Measurements from ENCODE around the gene TYW5.
A peak's percentile ranks its signal among the peaks of the same experiment; 100 is the strongest.

Gene TYW5, protein sequence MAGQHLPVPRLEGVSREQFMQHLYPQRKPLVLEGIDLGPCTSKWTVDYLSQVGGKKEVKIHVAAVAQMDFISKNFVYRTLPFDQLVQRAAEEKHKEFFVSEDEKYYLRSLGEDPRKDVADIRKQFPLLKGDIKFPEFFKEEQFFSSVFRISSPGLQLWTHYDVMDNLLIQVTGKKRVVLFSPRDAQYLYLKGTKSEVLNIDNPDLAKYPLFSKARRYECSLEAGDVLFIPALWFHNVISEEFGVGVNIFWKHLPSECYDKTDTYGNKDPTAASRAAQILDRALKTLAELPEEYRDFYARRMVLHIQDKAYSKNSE

DNA sequence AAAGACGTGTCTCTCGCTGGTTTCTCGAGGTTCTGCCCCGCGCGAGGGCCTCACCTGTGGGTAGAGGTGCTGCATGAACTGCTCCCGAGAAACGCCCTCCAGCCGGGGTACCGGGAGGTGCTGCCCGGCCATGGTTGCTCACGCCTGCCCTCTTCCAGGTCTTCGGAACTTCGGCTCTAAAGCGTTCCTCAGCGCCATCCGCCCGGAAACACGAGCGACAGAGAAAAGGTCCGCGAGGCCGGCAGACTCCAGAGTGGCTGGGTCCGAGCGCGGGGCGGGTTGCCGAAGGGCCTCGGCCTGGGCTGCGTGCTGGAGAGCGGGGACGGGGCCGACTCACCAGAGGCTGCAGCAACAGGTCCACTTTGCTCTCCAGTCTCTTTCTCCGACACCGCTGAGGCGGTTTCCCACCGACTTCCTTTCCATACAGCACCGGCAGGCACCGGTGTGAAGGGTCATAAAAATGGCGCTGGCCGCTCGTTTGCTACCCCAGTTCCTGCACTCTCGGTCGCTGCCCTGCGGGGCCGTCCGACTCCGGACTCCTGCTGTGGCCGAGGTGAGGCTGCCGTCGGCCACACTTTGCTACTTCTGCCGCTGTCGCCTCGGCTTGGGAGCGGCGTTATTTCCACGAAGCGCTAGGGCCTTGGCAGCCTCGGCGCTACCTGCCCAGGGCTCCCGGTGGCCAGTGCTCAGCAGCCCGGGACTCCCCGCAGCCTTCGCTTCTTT lies at the start of gene TYW5, which contains the start of gene MAIP1:
Gene TYW5, minus strand, starts transcription at position 153 of the 723 bp plus-strand sequence. Its CDS starts 21 bp downstream, at position 132.
Gene MAIP1, plus strand, starts transcription at position 244 of the 723 bp plus-strand sequence. Its CDS starts 217 bp downstream, at position 461.
- DNase-seq, result peak; percentile 92 to 93

DNA sequence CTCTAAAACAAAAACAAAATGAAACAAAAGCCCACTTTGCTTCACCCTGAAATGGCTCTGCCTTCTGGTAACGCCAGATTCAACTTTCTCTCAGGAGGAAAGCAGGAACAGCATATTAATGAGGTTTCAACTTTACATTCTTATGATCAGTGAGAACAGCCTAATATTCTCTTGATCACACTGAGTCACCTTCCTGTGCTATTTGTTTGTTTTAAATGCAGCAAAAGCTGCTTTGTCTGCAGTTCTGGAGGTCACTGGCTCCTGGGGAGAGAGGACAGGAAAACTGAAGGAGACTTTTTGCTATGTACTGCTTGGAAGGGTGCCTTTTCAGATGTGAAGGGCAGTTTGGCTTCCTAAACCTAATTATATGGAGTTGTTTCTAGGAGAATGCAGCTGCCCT lies 48.2 kb upstream of the TYW5 start:
- DNase-seq, result no peak

DNA sequence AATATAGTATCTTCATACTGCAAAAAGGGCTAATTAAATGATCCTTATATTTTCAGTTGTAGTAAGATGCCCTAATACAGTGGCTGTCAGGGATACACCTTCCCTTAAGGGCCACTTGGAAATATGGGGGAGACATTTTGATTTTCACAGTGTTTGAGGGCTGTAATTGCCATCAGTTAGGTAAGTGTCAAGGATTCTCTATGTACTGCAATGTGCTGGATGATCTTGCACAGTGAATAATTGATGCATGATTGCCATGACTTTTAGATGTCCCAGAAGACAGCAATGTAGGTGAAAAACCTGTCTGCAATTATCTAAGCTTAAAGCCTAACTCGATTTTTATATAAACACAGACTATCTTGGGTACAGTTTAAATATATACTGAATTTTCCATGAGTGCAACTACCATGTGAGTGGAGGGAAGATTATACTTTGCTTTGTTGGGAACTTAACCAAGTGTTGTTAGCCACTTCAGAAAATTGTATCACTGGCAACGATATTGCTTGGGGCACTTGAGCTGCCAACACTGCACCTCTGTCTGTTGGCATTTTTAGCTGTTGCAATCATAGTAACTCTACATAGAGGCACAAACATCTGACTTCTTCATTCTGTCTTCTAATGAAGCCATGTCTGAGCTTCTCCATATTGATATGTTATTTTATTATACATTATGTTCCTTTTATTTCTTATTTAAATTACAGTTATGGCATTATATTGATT lies 45.3 kb upstream of the TYW5 start:
- DNase-seq, result no peak

DNA sequence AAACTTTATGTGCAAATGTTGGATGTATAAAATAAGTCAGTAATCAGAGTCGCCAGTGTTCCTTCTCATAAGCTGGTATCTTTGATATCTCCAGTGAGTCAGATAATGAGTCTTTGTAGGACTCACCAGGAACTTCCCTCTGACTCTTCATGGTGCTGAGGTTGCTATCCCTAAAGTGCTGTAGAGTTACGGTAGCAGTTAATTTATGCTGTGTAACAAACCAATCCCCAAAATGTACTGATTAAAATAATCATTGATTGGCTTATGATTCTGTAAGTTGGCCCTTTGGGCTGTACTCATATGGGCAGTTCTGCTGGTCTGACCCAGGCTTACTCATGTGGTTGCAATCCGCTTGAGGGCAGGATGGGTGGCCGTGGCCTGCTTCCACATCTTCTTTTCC lies 43.9 kb upstream of the TYW5 start:
- DNase-seq, result no peak

DNA sequence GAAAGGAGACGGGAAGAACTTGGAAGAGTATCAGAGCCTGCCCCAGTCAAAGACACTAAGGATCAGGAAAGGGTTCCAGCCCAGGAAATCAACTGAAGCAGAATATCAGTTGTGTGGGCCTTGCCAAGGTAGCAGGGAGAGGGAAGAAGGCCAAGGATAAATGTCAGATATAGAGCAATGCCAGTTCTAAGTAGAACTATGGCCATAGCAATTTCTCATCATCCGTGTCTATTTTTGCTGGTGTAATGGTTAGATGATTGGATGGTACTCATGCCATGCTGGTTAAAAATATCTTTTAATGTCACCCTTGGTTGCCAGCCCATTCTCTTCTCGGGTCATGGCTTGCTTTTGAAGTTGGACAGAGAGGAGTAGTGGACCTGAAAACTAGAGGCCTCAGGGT lies 42.0 kb upstream of the TYW5 start:
- no peak for DNase-seq

DNA sequence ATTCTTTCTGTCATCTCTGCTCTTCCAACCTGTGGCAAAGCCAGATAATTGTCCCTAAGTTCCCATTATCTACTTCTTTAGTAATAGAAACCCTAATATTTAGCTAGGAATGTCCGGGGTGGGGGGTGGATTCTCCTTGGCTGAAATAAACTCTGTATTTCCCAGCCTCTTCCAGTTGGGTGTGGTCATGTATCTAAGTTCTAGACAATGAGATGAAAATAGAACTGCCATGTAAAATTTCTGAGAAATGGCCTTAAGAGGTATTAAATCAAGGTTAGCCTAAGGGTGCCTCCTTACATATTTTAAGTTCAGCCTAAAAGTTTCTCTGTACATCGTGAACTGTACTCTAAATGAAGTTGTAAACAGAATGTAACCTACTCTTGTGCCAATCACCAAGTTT lies 39.6 kb upstream of the TYW5 start:
- DNase-seq, result no peak

DNA sequence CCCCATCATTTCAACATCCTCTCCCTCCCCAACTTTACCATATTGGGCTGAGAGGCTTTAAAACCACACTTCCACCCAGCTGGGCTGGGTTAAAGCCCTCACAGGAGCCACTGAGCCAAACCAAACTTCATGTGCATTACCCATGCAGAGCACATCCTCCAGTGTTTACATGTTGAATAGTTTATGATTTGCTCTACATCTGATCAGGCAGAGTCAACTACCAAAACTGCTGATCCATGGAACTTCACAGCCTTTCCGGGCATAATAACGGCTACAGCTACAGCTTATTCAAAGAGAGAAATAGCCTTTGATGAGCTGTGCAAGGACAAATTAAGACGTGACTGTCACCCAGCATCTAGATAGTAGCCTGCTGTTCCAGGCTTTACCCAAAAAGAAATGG lies 39.1 kb upstream of the TYW5 start:
- DNase-seq, result no peak

DNA sequence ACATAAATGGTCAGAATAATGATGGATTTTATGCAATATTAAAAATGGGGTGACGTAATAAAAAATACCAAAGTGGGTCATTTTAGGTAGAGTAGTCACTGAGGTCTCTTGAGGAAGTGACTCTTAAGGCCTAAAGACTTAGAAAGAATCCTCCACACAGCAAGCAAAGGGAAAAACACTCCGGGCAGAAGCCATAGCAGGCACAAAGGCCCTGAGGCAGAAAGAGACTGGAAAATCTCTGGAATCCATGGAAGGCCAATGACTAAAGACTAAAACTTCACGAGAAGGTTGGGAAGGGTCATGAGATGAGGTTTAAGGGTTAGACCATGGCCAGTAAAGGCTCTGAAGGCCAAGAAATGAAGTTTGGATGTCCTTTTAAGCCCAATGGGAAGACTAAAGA lies 37.0 kb upstream of the TYW5 start:
- no peak for DNase-seq

DNA sequence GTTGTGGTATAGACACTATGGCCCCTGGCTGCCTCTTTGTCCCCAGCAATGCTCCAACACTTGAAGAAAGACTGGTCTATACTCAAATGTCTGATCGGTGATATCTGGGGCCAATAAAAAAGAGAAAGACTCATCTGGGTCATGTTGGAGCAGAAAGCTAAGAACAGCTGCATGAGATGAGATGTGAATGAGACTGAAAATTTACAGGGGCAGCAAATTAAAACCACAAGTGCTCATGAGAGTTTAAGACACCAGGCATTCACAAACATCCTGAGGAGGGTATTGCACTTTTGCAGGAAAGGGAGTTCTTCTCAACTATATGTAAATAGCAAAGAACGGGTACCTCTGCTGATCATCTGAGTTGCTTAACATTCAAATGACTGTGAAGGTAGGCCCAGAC lies 36.4 kb upstream of the TYW5 start:
- no peak for DNase-seq

DNA sequence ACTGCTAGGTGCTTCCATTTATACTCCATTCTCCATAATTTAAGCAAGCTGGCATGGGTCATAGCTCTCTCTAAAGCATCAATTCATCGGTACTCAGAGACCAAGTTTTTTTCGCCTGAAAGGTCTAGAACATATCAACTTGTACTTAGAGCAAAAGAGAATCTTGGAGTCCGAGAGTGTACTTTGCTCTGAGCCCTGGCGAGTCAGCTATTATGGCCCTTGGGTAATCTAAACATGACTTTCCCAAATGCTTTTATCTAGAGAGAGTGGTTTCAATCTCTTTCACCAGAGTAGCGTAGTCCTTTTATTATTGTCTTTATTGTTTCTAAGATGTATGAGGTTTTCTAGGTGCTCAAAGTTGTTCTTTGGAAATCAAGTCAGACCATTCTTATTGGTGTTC lies 34.5 kb upstream of the TYW5 start:
- DNase-seq, result no peak

DNA sequence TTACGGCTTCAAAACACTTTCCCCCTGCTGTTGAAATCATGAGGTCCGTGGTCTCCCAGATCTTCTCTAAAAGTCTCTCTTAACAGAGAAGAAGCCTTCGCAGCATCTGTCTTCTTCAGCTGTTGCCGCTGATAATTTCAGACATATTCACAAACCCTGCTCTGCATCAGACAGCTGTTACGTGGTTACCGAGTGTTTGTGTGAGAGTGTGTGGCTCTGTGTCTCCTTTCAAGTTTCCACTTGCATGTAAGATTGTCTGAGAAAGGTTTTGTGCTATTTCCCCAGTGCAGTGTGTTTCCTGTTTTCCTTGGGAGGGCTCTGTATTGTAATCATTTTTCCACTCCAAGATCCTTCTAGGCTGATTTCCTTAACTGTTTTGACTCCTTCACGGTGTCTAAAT lies 32.9 kb upstream of the TYW5 start:
- peak; percentile 37 to 68 for DNase-seq

DNA sequence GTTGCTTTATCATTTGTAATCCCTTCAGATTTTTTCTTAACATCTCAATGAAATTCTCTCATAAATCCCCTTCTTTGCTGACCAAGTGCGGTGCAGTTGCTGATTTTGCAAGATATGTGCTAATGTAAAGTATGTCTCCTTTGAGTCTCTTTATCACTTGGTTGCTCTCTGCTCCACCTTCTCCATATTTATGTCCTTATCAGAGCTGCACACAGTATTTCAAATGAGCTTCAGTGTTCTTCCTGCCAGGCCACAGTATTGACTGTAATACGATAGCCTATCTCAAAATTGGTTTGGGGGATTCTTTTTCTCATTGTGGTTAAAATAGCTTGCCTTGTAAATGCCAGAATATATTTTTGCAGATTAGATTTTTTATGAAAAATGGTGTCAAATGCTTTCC lies 32.3 kb upstream of the TYW5 start:
- peak; percentile 53 to 54 for DNase-seq

DNA sequence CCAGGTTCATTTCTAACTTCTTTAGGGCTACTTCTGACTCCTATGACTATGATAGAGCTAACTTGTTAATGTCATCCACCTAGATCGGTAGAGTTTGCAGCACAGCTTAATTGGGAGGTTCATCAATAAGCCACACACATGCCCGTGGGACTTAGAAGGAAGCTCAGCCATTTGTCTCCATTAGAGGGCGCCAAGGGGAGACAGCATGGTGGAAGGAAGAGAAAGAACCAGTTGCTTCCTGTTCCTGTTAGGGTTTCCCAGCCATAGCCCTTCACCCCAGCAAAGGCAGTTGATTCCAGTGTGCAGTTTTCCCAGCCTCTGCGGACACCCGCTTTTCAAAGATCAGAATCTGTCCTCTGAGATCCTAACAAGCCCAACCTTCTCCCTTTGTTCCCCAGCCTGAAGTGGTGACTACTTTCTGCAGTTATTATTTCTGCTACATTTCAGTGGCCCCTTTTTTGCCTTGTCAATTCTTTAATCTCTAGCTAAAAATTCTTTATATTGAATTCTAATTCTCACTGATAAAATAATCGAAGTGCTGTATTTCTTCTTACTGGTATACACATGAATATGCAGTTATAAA lies 30.4 kb upstream of the TYW5 start:
- peak; percentile 82 to 92 for DNase-seq

DNA sequence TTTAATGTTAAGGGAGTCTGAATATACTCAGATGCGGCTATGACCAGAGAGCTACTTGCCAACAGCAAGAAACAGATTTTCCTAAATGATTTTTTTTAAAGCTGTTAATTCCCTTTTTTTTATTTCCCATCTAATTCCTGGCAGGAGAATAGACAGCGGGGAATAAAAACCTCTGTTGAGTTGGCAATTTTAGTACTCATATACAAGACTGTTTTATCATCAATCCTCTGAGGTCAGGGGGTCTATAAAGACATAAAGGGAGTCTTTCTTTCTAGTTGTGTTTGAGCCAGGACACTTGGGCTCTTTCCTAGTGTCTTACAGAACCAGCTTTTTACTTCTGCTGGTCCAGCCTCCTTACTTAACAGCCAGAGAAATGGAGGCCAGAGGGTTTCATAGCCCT lies 29.5 kb upstream of the TYW5 start:
- no peak for DNase-seq

DNA sequence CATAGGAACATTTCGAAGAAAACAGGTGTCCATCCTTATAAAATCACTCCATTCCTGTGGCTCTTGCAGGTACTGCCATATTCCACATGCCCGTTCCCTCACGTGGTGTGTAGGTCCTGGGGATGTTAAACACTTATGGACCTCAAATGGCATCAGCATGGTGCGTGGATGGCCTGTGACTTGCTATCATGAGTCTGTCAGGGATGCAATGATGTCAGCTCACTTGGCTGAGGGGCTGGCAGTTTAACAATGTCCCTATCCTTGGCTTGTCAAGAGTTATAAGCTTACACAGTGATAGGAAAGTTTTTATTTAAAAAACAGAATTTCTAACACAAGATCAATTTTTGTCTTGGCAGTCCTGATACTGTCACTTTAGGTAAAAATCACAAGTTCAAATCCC lies 28.9 kb upstream of the TYW5 start:
- no peak for DNase-seq

DNA sequence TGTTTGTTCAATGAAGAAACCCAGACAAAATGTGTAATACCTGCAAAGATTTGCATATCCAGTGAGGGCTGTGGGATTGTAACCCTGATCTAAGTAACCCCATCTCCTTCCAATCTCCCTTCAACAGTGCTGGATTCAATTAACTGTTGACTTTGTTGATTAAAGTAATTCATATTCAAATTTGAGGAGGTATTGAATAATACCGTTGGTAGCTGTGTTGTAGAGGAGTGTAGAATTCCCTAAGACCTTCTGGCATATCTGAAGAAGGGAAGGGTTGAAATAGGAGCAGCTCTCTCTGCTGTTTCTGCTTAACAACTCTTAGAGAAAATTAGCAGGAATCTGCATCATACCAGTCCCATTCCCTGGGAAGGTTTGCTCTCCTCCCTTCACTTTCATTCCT lies 28.2 kb upstream of the TYW5 start:
- peak; percentile 66 to 67 for DNase-seq

DNA sequence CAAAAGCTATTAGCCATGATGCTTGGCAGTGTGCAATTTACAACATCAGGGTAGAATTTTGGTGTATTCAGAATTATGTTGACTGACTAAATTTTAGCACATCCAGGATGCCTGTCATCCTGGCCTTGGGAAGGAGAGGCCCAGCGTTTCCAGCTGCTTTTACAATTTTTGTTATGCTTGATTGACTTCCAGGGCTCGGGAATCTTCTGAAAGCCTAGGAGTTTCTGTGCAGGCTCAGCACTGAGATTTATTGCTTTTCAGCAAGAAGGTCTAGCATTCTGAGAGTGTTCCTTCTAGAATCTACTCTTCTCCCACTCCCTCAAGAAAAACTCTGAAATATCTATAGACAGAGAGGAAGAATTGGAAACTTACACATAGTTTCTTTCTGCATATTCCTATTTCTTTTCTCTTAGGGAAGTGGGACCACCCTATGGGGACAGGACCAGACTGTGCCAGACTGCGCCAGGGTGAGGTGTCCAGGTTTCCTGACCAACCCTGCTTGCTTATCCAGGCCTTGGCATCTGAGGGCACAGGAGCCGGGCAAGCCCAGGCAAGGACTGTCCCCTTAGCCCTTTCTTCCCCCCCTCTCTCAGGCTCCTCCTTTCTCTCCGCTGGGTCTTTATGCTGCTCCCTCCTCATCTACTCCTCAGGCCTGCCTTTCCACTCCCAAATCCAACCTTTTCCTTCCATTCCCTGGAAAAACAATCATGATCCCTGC lies 27.0 kb upstream of the TYW5 start:
- DNase-seq, result peak in 1 of 2 experiments; percentile 20

DNA sequence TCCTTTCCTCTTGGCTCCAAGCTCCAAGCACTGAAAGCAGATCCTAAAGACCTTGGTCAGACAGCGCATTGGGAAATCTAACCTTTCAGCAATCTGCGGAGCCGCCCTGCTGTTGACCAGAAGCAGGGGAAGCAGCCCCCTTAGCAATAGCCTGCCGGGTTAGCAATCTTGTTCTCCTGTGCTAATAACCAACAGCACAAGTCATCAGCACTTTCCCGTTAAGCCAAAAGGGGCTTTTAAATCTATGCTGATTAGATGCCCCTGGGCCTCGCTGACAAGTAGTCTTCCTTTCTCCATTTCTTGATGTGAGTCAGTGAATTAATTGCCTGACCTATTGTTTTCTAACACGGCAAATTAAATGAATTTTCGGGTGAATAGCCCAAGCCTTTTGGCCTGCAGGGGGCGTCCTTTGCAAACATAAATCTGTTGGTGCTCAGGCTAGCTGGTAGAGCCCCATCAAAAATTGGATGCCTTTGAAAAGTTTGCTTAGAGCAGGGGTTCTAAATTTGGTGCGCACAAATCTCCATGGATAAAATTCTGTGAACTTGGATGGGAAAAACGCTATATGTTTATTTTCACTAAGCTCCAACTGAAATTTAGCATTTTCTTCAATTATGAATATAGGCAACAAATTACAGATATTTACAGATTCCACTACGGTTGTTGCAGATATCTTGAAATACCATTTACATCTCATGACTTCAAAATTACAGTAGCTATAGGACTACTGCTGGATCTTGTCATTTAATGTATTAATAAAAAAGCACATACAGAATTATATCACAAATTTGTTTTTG lies 24.7 kb upstream of the TYW5 start:
- peak; percentile 57 to 88 for DNase-seq

DNA sequence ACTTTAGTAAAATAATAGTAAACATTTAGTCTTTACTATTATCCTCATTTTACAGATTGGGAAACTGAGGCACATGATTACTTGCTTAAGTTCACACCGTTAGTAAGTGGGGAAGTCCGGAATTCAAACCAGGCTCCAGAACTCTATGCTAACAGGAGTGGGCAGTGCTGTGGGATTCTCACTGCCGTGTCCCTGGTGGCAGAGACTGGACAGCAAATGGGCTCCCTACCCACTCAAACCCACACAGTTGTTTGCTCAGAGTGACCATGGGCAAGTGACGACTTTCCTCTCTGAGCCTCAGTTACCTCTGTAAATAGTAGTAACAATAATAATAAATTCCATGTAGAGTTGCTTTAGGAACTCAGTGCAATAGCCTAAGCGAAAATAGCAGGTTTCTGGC lies 24.1 kb upstream of the TYW5 start:
- no peak for DNase-seq

DNA sequence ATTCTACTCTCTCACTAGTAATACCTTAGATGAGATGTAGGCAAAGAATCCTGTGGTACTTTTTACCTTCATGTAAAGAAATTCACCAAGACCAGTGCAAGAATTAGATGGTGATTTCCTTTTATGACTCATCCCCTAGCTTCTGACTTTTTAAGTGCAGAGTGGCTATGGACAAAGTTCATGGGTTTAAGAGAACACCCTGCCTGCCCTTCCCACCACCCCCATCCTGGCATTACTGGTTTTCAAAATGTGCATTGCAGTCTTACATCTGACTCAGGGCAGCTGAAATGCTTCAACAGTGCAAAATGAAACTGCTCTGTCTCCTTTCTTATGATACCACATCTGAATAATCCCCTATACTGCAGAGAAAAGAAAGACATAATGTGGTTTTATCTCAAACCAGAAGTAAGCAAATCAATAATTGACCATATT lies 22.7 kb upstream of the TYW5 start:
- no peak for DNase-seq

DNA sequence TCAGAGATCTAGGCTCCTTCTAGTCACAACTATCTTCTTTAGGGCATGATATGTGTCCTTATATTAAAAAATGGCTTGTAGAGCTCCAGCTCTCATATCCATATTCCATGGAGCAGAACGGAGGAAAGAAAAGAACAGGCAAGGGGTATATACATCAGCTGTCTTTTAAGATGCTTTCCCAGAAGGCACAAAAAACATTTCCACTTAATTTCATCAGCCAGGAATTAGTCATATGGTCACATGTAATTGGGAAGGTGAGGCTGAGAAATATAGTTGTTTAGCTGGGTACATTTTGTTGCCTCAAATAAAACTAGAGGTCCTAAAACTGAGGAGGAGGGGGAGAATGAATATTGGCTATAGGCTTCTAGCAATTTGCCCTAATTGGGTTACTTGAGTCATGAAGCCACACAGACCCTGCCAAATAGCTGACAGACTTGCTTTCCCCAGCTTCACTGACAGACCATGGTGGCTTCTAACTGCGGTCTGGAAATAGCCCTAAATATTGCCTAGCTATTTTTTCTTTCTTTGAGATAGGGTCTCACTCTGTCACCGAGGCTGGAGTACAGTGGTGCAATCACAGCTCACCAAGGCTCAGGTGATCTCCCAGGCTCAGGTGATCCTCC lies 20.1 kb upstream of the TYW5 start:
- no peak for DNase-seq
